IMR-90 (cell line): ENCODE results near the gene AGTPBP1. TPM values are rescaled to one million over a fixed set of nuclear protein-coding genes. Genes with fewer than 3 reads are reported as not detected.
"Not testable (repeated sequence)": the region's sequence is repeated elsewhere in the genome, so short reads cannot be mapped to it uniquely, and the experiment has no call there.

ENCODE experiments used
- ATAC-seq: fragments of 200-7000 bp; cut with Tn5 transposase; 2 replicates; pipeline ENCODE4 v1.9.1; 2020; ENCODE audit warnings: low read depth, mild to moderate bottlenecking, moderate library complexity
- BruUV-seq: library from RNA; stranded (reverse); fragments of 400-500 nt; replicated peaks from 2 replicates; lab custom pipeline; 2021; lab: Mats Ljungman, UMichigan
- CTCF ChIA-PET: fragments of 300-600 bp; formaldehyde crosslinking; extraction: SDS; loops from one replicate; lab custom pipeline; 2021; ENCODE audit warnings: antibody characterized with exemption; lab: Yijun Ruan, JAX
- POLR2A ChIA-PET: fragments of 300-600 bp; sonication (Branson Sonifier 250); formaldehyde crosslinking; loops from one replicate; lab custom pipeline; 2022; ENCODE audit warnings: antibody characterized with exemption; ENCODE audit not compliant: unreplicated experiment; lab: Charles Lee
- DNase-seq: peaks from one replicate; pipeline ENCODE4 v3.0.0; 2013
- H2AFZ ChIP-seq: replicated peaks from 2 replicates; pipeline ENCODE3; 2013; ENCODE audit warnings: low read length, mild to moderate bottlenecking; ENCODE audit not compliant: poor library complexity
- H2AK5ac ChIP-seq: 2 replicates; pipeline ENCODE4 v1.6.1; 2013; ENCODE audit warnings: low read depth, low read length, inconsistent platforms
- H2AK9ac ChIP-seq: replicated peaks from 2 replicates; pipeline ENCODE3; 2013; ENCODE audit warnings: mild to moderate bottlenecking, low read depth, low read length, moderate library complexity; ENCODE audit not compliant: poor library complexity
- H2BK120ac ChIP-seq: 2 replicates; pipeline ENCODE4 v1.6.1; 2013; ENCODE audit warnings: low read depth, low read length, inconsistent platforms
- H2BK15ac ChIP-seq: 3 replicates; pipeline ENCODE4 v1.6.1; 2013; ENCODE audit warnings: low read depth, low read length, inconsistent platforms
- H2BK20ac ChIP-seq: 2 replicates; pipeline ENCODE4 v1.6.1; 2013; ENCODE audit warnings: low read depth, mild to moderate bottlenecking, inconsistent platforms, low read length, moderate library complexity
- H2BK5ac ChIP-seq: 2 replicates; pipeline ENCODE4 v1.6.1; 2013; ENCODE audit warnings: mild to moderate bottlenecking, low read depth, low read length, inconsistent platforms; ENCODE audit not compliant: poor library complexity, severe bottlenecking
- H3K14ac ChIP-seq: replicated peaks from 2 replicates; pipeline ENCODE4 v1.6.1; 2013; ENCODE audit warnings: low read depth, low read length, inconsistent platforms
- H3K18ac ChIP-seq: 2 replicates; pipeline ENCODE4 v1.6.1; 2013; ENCODE audit warnings: low read depth, low read length, control low read depth
- H3K23ac ChIP-seq: 2 replicates; pipeline ENCODE4 v1.6.1; 2013; ENCODE audit warnings: low read depth, low read length, inconsistent platforms
- H3K27ac ChIP-seq: 2 replicates; pipeline ENCODE4 v1.5.1; 2013; ENCODE audit warnings: mild to moderate bottlenecking, control low read depth, low read length; ENCODE audit not compliant: insufficient read depth
- H3K27me3 ChIP-seq: 2 replicates; pipeline ENCODE4 v1.6.1; 2013; ENCODE audit warnings: low read length; ENCODE audit not compliant: control insufficient read depth, insufficient read depth
- H3K36me3 ChIP-seq: 2 replicates; pipeline ENCODE4 v1.6.1; 2013; ENCODE audit warnings: low read length, mixed read lengths; ENCODE audit not compliant: control insufficient read depth, insufficient read depth
- H3K4ac ChIP-seq: 2 replicates; pipeline ENCODE4 v1.6.1; 2013; ENCODE audit warnings: low read depth, low read length, inconsistent platforms
- H3K4me1 ChIP-seq: 2 replicates; pipeline ENCODE4 v1.6.1; 2013; ENCODE audit warnings: low read length, mixed read lengths; ENCODE audit not compliant: control insufficient read depth, insufficient read depth
- H3K4me2 ChIP-seq: 2 replicates; pipeline ENCODE4 v1.6.1; 2013; ENCODE audit warnings: low read depth, mild to moderate bottlenecking, control low read depth, low read length, moderate library complexity
- H3K4me3 ChIP-seq: 2 replicates; pipeline ENCODE4 v1.5.1; 2013; ENCODE audit warnings: low read depth, mild to moderate bottlenecking, control low read depth, low read length, moderate library complexity; ENCODE audit not compliant: insufficient read depth
- H3K56ac ChIP-seq: 2 replicates; pipeline ENCODE4 v1.6.1; 2013; ENCODE audit warnings: low read length, inconsistent platforms; ENCODE audit not compliant: insufficient read depth; ENCODE audit errors: extremely low read depth
- H3K79me1 ChIP-seq, 2 experiments: 2 replicates each; pipeline ENCODE4 v1.6.1; 2013; ENCODE audit warnings: low read length in 2 of 2, inconsistent platforms in 1 of 2, low read depth in 1 of 2
- H3K9ac ChIP-seq: 2 replicates; pipeline ENCODE4 v1.6.1; 2013; ENCODE audit warnings: low read depth, low read length, control low read depth
- H3K9me1 ChIP-seq: 2 replicates; pipeline ENCODE4 v1.6.1; 2013; ENCODE audit warnings: low read length, inconsistent platforms; ENCODE audit not compliant: insufficient read depth
- H3K9me3 ChIP-seq: 2 replicates; pipeline ENCODE4 v1.6.1; 2013; ENCODE audit warnings: low read length; ENCODE audit not compliant: control insufficient read depth, insufficient read depth
- H4K20me1 ChIP-seq: 2 replicates; pipeline ENCODE4 v1.6.1; 2013; ENCODE audit warnings: low read length, inconsistent platforms; ENCODE audit not compliant: insufficient read depth
- H4K5ac ChIP-seq: 2 replicates; pipeline ENCODE4 v1.6.1; 2013; ENCODE audit warnings: mild to moderate bottlenecking, low read depth, low read length, control low read depth
- H4K8ac ChIP-seq, 2 experiments: 2 replicates each; pipeline ENCODE4 v1.6.1; 2013; ENCODE audit warnings: low read depth in 2 of 2, low read length in 2 of 2, control low read depth in 1 of 2, inconsistent platforms in 1 of 2
- H4K91ac ChIP-seq: 2 replicates; pipeline ENCODE4 v1.6.1; 2013; ENCODE audit warnings: low read depth, low read length, inconsistent platforms; ENCODE audit not compliant: insufficient read depth
- BHLHE40 ChIP-seq: fragments of 150-350 bp; IDR thresholded peaks from 2 replicates; pipeline ENCODE4 v1.6.1; 2016; ENCODE audit warnings: mild to moderate bottlenecking, low read depth, low read length
- MAFK ChIP-seq: IDR thresholded peaks from 2 replicates; pipeline ENCODE4 v1.6.1; 2012; ENCODE audit warnings: low read depth, low read length, improper control_type of control experiment
- WGBS, 2 experiments: methylation state at CpG; one replicate each; pipeline versions ENCODE4 v1.1.5 to v1.1.7; 2013; ENCODE audit warnings: missing lambda C conversion rate in 2 of 2; ENCODE audit not compliant: insufficient read length in 1 of 2; ENCODE audit errors: extremely low coverage in 2 of 2; 5-methylcytosine and 5-hydroxymethylcytosine counted together
- dilution Hi-C: fragments of 300-500 bp; cut with HindIII; formaldehyde crosslinking; loops from one replicate; pipeline ENCODE4 v1.14.3; 2018; ENCODE audit warnings: low sequenced_read_pairs; ENCODE audit not compliant: unreplicated experiment
- in situ Hi-C: fragments of 300-500 bp; cut with MboI; formaldehyde crosslinking; loops from 3 replicates; pipeline ENCODE4 v1.14.3; 2019; ENCODE audit warnings: low sequenced_read_pairs, inconsistent platforms, mixed read lengths
- intact Hi-C: fragments of 100-400 bp; cut with micrococcal nuclease; formaldehyde crosslinking; loops from 2 replicates; pipeline ENCODE4 v1.10.0; 2022
- polyA plus RNA-seq, 3 experiments: library from polyadenylated mRNA; depleted of rRNA; stranded (reverse); fragments of >200 nt; gene quantifications; 2 replicates each; pipeline ENCODE4 v1.2.3, GENCODE V29; 2012; ENCODE audit warnings: low replicate concordance in 1 of 3
- total RNA-seq: library from RNA; depleted of rRNA; stranded (reverse); fragments of >200 nt; gene quantifications from 2 replicates; pipeline ENCODE4 v1.2.3, GENCODE V29; 2012

The AGTPBP1 gene
- total and polyA plus RNA-seq, 2 of the 4 experiments (the other 2 are of a cell fraction): 3.3 to 9.0 TPM

GRCh38 chr9:85575868-85576267 is 165.9 kb downstream of the AGTPBP1 start:
- BruUV-seq: no TSS peak
- in situ Hi-C loops: no loop called here
- dilution Hi-C loops: no loop called here

GRCh38 chr9:85573546-85573945 is 168.2 kb downstream of the AGTPBP1 start:
- H3K23ac ChIP-seq, H3K9ac ChIP-seq, POLR2A ChIA-PET: not testable (repeated sequence)

More at GRCh38 chr9:85575868-85576267, 165.9 kb downstream of the AGTPBP1 start:
- H2BK5ac ChIP-seq: no peak overlapping the region
- H3K36me3 ChIP-seq: no peaks in the 10 kb centered on the region
- no peak overlapping the region for H2AK5ac ChIP-seq
- H4K5ac ChIP-seq: no peak overlapping the region
- no peak overlapping the region for H2AK9ac ChIP-seq
- no peak overlapping the region for H4K8ac ChIP-seq
- H3K27me3 ChIP-seq: no peaks in the 10 kb centered on the region
- no peak overlapping the region for H3K27ac ChIP-seq
- DNase-seq: no peak
- H3K79me1 ChIP-seq: no peaks in the 10 kb centered on the region
- ChIA-PET POLR2A (no interaction called here), CTCF (interaction anchor here (0.6 kb wide), 2 partner anchors 93 to 146 kb away, joined by 3 to 7 read pairs; no protein-coding TSS in a partner anchor)
- H3K18ac ChIP-seq: no peak overlapping the region
- H2BK15ac ChIP-seq: no peak overlapping the region
- TF ChIP-seq MAFK: peak; percentile 59; the same call in 1 of the 2 replicates
- TF ChIP-seq BHLHE40: no peak
- intact Hi-C loops: no loop called here
- no peak overlapping the region for H3K9ac ChIP-seq
- H3K4me2 ChIP-seq: no peak overlapping the region
- no peak overlapping the region for H3K4ac ChIP-seq
- no peak overlapping the region for H3K4me3 ChIP-seq
- no peak overlapping the region for H2BK20ac ChIP-seq
- no peaks in the 10 kb centered on the region for H3K9me3 ChIP-seq
- no peak overlapping the region for H3K23ac ChIP-seq
- H3K4me1 ChIP-seq: no peaks in the 10 kb centered on the region
- H3K56ac ChIP-seq: no peak overlapping the region
- no peaks in the 10 kb centered on the region for H4K20me1 ChIP-seq
- H2AFZ ChIP-seq: no peak overlapping the region
- H4K91ac ChIP-seq: no peak overlapping the region
- H3K9me1 ChIP-seq: no peaks in the 10 kb centered on the region
- no peak overlapping the region for H3K14ac ChIP-seq
- ATAC-seq: no peak
- no peak overlapping the region for H2BK120ac ChIP-seq

More at GRCh38 chr9:85573546-85573945, 168.2 kb downstream of the AGTPBP1 start:
- in situ Hi-C loops, H4K91ac ChIP-seq, H3K4me1 ChIP-seq, dilution Hi-C loops, BruUV-seq, H2AFZ ChIP-seq, H3K4ac ChIP-seq, H2BK5ac ChIP-seq, H3K79me1 ChIP-seq, H3K56ac ChIP-seq, H2BK15ac ChIP-seq, H4K8ac ChIP-seq, DNase-seq, H3K4me3 ChIP-seq, H3K36me3 ChIP-seq, H2AK5ac ChIP-seq, CTCF ChIA-PET, H3K18ac ChIP-seq, H3K27me3 ChIP-seq, H3K9me1 ChIP-seq, H3K14ac ChIP-seq, intact Hi-C loops, H4K20me1 ChIP-seq, H3K4me2 ChIP-seq, H4K5ac ChIP-seq, H2BK20ac ChIP-seq, H3K9me3 ChIP-seq, H3K27ac ChIP-seq, H2AK9ac ChIP-seq, ATAC-seq, H2BK120ac ChIP-seq: not testable (repeated sequence)
- 100% methylated on average over 8 of the region's 26 CpGs; no CpG with 5 or more reads in 1 of the 2 experiments for WGBS, 2 experiments
